ENCODE data around the gene GRK4. TPM values are rescaled to one million over a fixed set of nuclear protein-coding genes. Genes with fewer than 3 reads are reported as not detected.

The GRK4 gene
- total RNA-seq, 1 donor from 2014 or later: 12.0 TPM

GRCh38 chr4:3034231-3034630 is 70.9 kb downstream of the GRK4 start:
- TF ChIP-seq CTCF (IDR thresholded peaks at IDR 0.05): no peak
- Mint-ChIP-seq H3K27ac (ENCODE audit: unreplicated experiment) (no peak overlapping the region), H3K4me3 (ENCODE audit: unreplicated experiment) (no peak overlapping the region), H3K27me3 (ENCODE audit: low read depth) (peaks cover 2% of the 10 kb centered on the region), H3K9me3 (ENCODE audit: low read depth) (no peaks in the 10 kb centered on the region), H3K4me1 (ENCODE audit: low read depth) (peaks cover 11% of the 10 kb centered on the region), H3K36me3 (ENCODE audit: low read depth) (peaks cover 2% of the 10 kb centered on the region)
- no peak for DNase-seq (ENCODE audit: low spot score)

GRCh38 chr4:3035249-3035648 is 71.9 kb downstream of the GRK4 start:
- DNase-seq (ENCODE audit: low spot score): no peak
- no peak overlapping the region for H3K4me3 Mint-ChIP-seq (ENCODE audit: unreplicated experiment)
- no peak for TF ChIP-seq CTCF (IDR thresholded peaks at IDR 0.05)
- no peaks in the 10 kb centered on the region for H3K9me3 Mint-ChIP-seq (ENCODE audit: low read depth)
- peaks cover 2% of the 10 kb centered on the region for H3K36me3 Mint-ChIP-seq (ENCODE audit: low read depth)
- no peak overlapping the region for H3K27ac Mint-ChIP-seq (ENCODE audit: unreplicated experiment)
- peaks cover 2% of the 10 kb centered on the region for H3K27me3 Mint-ChIP-seq (ENCODE audit: low read depth)
- H3K4me1 Mint-ChIP-seq (ENCODE audit: low read depth): peaks cover 11% of the 10 kb centered on the region

GRCh38 chr4:3035674-3036073 is 72.3 kb downstream of the GRK4 start:
- H3K4me3 Mint-ChIP-seq (ENCODE audit: unreplicated experiment): no peak overlapping the region

GRCh38 chr4:3036131-3036952 is 73.0 kb downstream of the GRK4 start:
- DNase-seq (ENCODE audit: low spot score): no peak
- H3K27me3 Mint-ChIP-seq (ENCODE audit: low read depth): peaks cover 2% of the 10 kb centered on the region
- peaks cover 2% of the 10 kb centered on the region for H3K36me3 Mint-ChIP-seq (ENCODE audit: low read depth)
- no peak overlapping the region for H3K4me3 Mint-ChIP-seq (ENCODE audit: unreplicated experiment)
- H3K27ac Mint-ChIP-seq (ENCODE audit: unreplicated experiment): no peak overlapping the region
- no peak for TF ChIP-seq CTCF (IDR thresholded peaks at IDR 0.05)
- H3K4me1 Mint-ChIP-seq (ENCODE audit: low read depth): peaks cover 11% of the 10 kb centered on the region
- no peaks in the 10 kb centered on the region for H3K9me3 Mint-ChIP-seq (ENCODE audit: low read depth)

More at GRCh38 chr4:3035674-3036073, 72.3 kb downstream of the GRK4 start:
- Mint-ChIP-seq H3K9me3 (ENCODE audit: low read depth) (no peaks in the 10 kb centered on the region), H3K27me3 (ENCODE audit: low read depth) (peaks cover 2% of the 10 kb centered on the region), H3K36me3 (ENCODE audit: low read depth) (peaks cover 2% of the 10 kb centered on the region), H3K4me1 (ENCODE audit: low read depth) (peaks cover 11% of the 10 kb centered on the region), H3K27ac (ENCODE audit: unreplicated experiment) (no peak overlapping the region)
- DNase-seq (ENCODE audit: low spot score): no peak
- no peak for TF ChIP-seq CTCF (IDR thresholded peaks at IDR 0.05)

- Mint-ChIP-seq H3K4me3 (ENCODE audit: unreplicated experiment) (no peak overlapping the region), H3K27ac (ENCODE audit: unreplicated experiment) (no peak overlapping the region), H3K9me3 (ENCODE audit: low read depth) (no peaks in the 10 kb centered on the region), H3K27me3 (ENCODE audit: low read depth) (peaks cover 7% of the 10 kb centered on the region), H3K4me1 (ENCODE audit: low read depth) (peaks cover 11% of the 10 kb centered on the region), H3K36me3 (ENCODE audit: low read depth) (peaks cover 2% of the 10 kb centered on the region)
- TF ChIP-seq CTCF (IDR thresholded peaks at IDR 0.05): no peak
- no peak for DNase-seq (ENCODE audit: low spot score)
Observed at GRCh38 chr4:3037957-3038461, 74.6 kb downstream of the GRK4 start.
